Common myeloid progenitor, CD34-positive (primary cell): ENCODE measurements around the gene SHTN1.

ENCODE experiments used
- CTCF ChIA-PET: fragments of 350-600 bp; sonication (Branson Sonifier 250); formaldehyde crosslinking; loops from one replicate; lab custom pipeline; 2021; ENCODE audit warnings: antibody characterized with exemption; lab: Charles Lee
- POLR2A ChIA-PET: fragments of 350-600 bp; sonication (Branson Sonifier 250); formaldehyde crosslinking; loops from one replicate; lab custom pipeline; 2021; ENCODE audit warnings: antibody characterized with exemption; lab: Charles Lee
- DNase-seq, 3 donors: peaks; one replicate each; pipeline versions ENCODE4 v3.0.0 to v3.0.0-alpha.2; 2013
- H3K27ac ChIP-seq, 2 experiments: 1 replicate in 1 of 2; 2 replicates in 1 of 2; pipeline ENCODE4 v1.7.0; 2013; ENCODE audit warnings: inconsistent platforms in 2 of 2, low read length in 2 of 2, mild to moderate bottlenecking in 2 of 2, low read depth in 1 of 2, moderate library complexity in 1 of 2; ENCODE audit not compliant: severe bottlenecking in 2 of 2, insufficient read depth in 1 of 2, poor library complexity in 1 of 2
- H3K27me3 ChIP-seq, 5 experiments: replicated peaks in 2 of 5; 1 replicate in 3 of 5; 2 replicates in 2 of 5; pipeline versions ENCODE4 v1.6.1 to v1.7.0; 2013; ENCODE audit warnings: low read length in 4 of 5, mild to moderate bottlenecking in 2 of 5, moderate library complexity in 2 of 5, inconsistent platforms in 1 of 5; ENCODE audit not compliant: insufficient read depth in 5 of 5, control insufficient read depth in 4 of 5
- H3K36me3 ChIP-seq, 4 experiments: 1 replicate in 2 of 4; 2 replicates in 2 of 4; pipeline versions ENCODE4 v1.6.1 to v1.7.0; 2013; ENCODE audit warnings: low read length in 3 of 4, control low read depth in 1 of 4, mild to moderate bottlenecking in 1 of 4; ENCODE audit not compliant: control insufficient read depth in 4 of 4, insufficient read depth in 4 of 4
- H3K4me1 ChIP-seq, 4 experiments: 1 replicate in 3 of 4; 2 replicates in 1 of 4; pipeline versions ENCODE4 v1.6.1 to v1.7.1; 2013; ENCODE audit warnings: low read length in 3 of 4, mild to moderate bottlenecking in 3 of 4, control low read depth in 1 of 4, inconsistent platforms in 1 of 4, moderate library complexity in 1 of 4; ENCODE audit not compliant: control insufficient read depth in 4 of 4, insufficient read depth in 4 of 4; ENCODE audit errors: control extremely low read depth in 1 of 4
- H3K4me3 ChIP-seq, 7 experiments: 1 replicate in 4 of 7; 2 replicates in 3 of 7; pipeline versions ENCODE4 v1.5.1 to v1.7.0; 2013; ENCODE audit warnings: mild to moderate bottlenecking in 7 of 7, low read length in 6 of 7, moderate library complexity in 6 of 7, inconsistent platforms in 2 of 7, low read depth in 2 of 7, control low read depth in 1 of 7; ENCODE audit not compliant: insufficient read depth in 4 of 7, control insufficient read depth in 1 of 7; ENCODE audit errors: extremely low read depth in 1 of 7
- H3K9me3 ChIP-seq, 5 experiments: 1 replicate in 4 of 5; 2 replicates in 1 of 5; pipeline versions ENCODE4 v1.6.1 to v1.7.1; 2013; ENCODE audit warnings: low read length in 4 of 5, mild to moderate bottlenecking in 2 of 5, inconsistent platforms in 1 of 5, low read depth in 1 of 5, moderate library complexity in 1 of 5; ENCODE audit not compliant: control insufficient read depth in 4 of 5, insufficient read depth in 2 of 5; ENCODE audit errors: control extremely low read depth in 1 of 5
- WGBS: methylation state at CpG from one replicate; pipeline ENCODE4 v1.1.5; 2013; ENCODE audit not compliant: insufficient coverage; 5-methylcytosine and 5-hydroxymethylcytosine counted together

The SHTN1 gene

GRCh38 chr10:116852246-116852645, 152.7 kb downstream of the SHTN1 start:
- Histone ChIP-seq H3K27me3 (peaks cover 0 to 6% (median 0%) of the 10 kb centered on the region in 5 experiments), H3K36me3 (no peaks in the 10 kb centered on the region), H3K27ac (no peak overlapping the region), H3K4me3 (no peak overlapping the region), H3K4me1 (peaks cover 4 to 26% (median 15%) of the 10 kb centered on the region in 4 experiments), H3K9me3 (no peaks in the 10 kb centered on the region)
- DNase-seq: no peak
- ChIA-PET POLR2A (interaction anchor here (0.5 kb wide), 1 partner anchor 8 kb away, joined by 4 read pairs; no protein-coding TSS in a partner anchor), CTCF (no interaction called here)
- WGBS: 100% methylated on average over 1 of the region's 1 CpG

- H3K9me3 ChIP-seq: no peaks in the 10 kb centered on the region
- H3K27me3 ChIP-seq: peaks cover 0 to 10% (median 2%) of the 10 kb centered on the region in 5 experiments
- CTCF ChIA-PET: interaction anchor here (1.7 kb wide), 1 partner anchor 318 kb away, joined by 3 read pairs; no protein-coding TSS in a partner anchor
- no peaks in the 10 kb centered on the region for H3K36me3 ChIP-seq
- 74% methylated on average over 8 of the region's 10 CpGs for WGBS
- POLR2A ChIA-PET: no interaction called here
- H3K4me1 ChIP-seq: peaks cover 4 to 26% (median 15%) of the 10 kb centered on the region in 4 experiments
- peak overlapping the region in 5 of 7 experiments; percentile 67 to 85 (median 75) for H3K4me3 ChIP-seq
- no peak overlapping the region for H3K27ac ChIP-seq
- DNase-seq: no peak
These were observed 154.9 kb downstream of the SHTN1 start for GRCh38 chr10:116850058-116850611.

DNA sequence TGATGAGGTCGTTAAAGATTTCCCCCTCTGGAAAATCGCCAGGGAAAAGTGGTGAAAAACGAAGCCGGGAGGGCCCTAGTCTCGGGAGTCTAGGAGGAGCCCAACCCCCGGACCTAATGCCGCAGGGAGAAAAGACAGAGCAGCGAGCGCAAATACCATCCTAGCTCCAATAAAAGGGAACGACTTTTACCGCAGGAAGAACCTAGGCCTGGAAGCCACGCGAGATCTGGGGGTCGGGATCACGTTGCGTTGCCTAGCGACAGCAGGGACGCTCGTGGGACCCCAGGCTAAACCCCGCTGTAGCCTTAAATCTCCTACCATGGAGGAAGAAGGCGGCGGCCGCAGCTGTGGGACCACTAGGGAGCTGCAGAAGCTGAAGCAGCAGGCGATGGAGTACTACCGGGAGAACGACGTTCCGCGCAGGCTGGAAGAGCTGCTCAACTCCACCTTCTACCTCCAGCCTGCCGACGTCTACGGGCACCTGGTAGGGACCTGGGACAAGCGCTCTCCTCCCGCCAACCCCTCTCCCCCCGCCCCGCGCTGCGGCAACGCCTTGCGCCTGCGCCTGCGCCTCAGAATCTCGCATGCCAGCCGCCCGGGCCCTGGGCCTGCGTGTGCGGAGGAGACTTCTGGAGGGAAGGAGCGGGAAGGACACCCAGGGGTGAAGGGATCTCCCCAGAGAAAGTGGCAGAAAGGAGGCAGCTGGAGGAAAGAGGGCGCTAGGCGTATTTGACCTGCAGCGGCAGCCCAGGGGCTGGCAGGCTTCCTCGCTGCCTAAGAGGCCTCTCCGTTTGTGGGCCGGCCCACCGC, 155.5 kb downstream of the SHTN1 start, which contains the start of gene ENO4:
TSS of gene ENO4 (plus strand) at position 252 of the 810 bp plus-strand sequence. CDS start at position 320, 68 bp downstream.
- Histone ChIP-seq H3K4me1 (peaks cover 4 to 26% (median 15%) of the 10 kb centered on the region in 4 experiments), H3K9me3 (no peaks in the 10 kb centered on the region), H3K4me3 (peak within 1 kb of the TSS; percentile 60 to 85 (median 74)), H3K27ac (peak within 1 kb of the TSS in 1 of 2 experiments; percentile 40), H3K36me3 (no peaks in the 10 kb centered on the region), H3K27me3 (peaks cover 0 to 10% (median 2%) of the 10 kb centered on the region in 5 experiments)
- CTCF ChIA-PET: interaction anchor here (0.9 to 1.7 kb wide), 4 partner anchors 11 to 319 kb away, joined by 3 to 4 read pairs (median 4); no protein-coding TSS in a partner anchor
- peak; percentile 87 to 91 (median 89) for DNase-seq
- POLR2A ChIA-PET: no interaction called here
- WGBS: 2% methylated on average over 40 of the region's 55 CpGs

DNA sequence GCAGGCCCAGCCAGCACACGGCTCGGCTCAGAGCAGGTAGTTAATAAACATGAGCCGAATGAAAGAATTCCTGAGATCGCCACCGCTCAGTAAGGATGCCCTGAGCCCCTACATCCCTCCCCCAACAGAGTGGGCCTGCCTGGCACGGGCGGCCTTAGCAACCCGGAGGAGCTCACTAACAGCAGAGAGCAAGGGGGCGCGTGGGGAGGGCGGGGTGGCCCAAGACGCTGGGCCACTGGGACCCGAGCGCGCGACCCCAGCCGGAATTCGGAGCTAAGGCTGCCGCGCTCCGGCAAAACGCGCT, 156.1 kb downstream of the SHTN1 start:
- DNase-seq: peak; percentile 12 to 64 (median 38)
- ChIA-PET POLR2A (no interaction called here), CTCF (interaction anchor here (0.9 to 1.7 kb wide), 4 partner anchors 10 to 319 kb away, joined by 3 to 4 read pairs (median 4); no protein-coding TSS in a partner anchor)
- Histone ChIP-seq H3K27ac (peak overlapping the region in 1 of 2 experiments; percentile 40), H3K36me3 (no peaks in the 10 kb centered on the region), H3K27me3 (peaks cover 0 to 10% (median 2%) of the 10 kb centered on the region in 5 experiments), H3K4me1 (peaks cover 4 to 26% (median 15%) of the 10 kb centered on the region in 4 experiments), H3K4me3 (peak overlapping the region; percentile 60 to 85 (median 74)), H3K9me3 (no peaks in the 10 kb centered on the region)
- 0% methylated on average over 21 of the region's 23 CpGs for WGBS

GRCh38 chr10:116848032-116848943, 156.7 kb downstream of the SHTN1 start:
- POLR2A ChIA-PET: no interaction called here
- 5% methylated on average over 13 of the region's 17 CpGs for WGBS
- H3K36me3 ChIP-seq: no peaks in the 10 kb centered on the region
- DNase-seq: peak; percentile 38 to 81 (median 76)
- H3K9me3 ChIP-seq: no peaks in the 10 kb centered on the region
- H3K27me3 ChIP-seq: peaks cover 0 to 10% (median 2%) of the 10 kb centered on the region in 5 experiments
- CTCF ChIA-PET: interaction anchor here (0.9 to 1.7 kb wide), 4 partner anchors 10 to 320 kb away, joined by 3 to 4 read pairs (median 4); no protein-coding TSS in a partner anchor
- H3K4me1 ChIP-seq: peaks cover 4 to 26% (median 15%) of the 10 kb centered on the region in 4 experiments
- H3K27ac ChIP-seq: no peak overlapping the region
- H3K4me3 ChIP-seq: peak overlapping the region; percentile 60 to 85 (median 74)

DNA sequence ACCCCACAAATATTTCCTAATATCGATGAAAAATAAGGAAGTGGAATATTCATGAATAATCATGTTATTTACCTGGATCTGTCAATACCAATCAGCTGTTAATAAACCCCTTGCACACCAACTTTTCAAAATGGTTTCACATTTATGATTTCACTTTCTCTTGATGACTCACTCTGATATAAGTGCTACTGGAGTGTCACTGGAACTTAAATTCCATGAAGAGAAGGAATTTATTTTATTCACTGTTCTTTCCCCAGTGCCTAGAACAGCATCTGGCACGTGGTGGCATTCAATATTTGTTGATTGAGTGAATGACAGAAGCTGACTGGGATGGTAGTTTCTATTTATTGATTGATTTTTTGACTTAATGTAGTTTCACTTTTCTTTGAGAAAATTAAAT, 159.2 kb downstream of the SHTN1 start:
- ChIA-PET POLR2A (no interaction called here), CTCF (no interaction called here)
- H3K9me3 ChIP-seq: no peaks in the 10 kb centered on the region
- H3K36me3 ChIP-seq: no peaks in the 10 kb centered on the region
- peaks cover 0 to 10% (median 2%) of the 10 kb centered on the region in 5 experiments for H3K27me3 ChIP-seq
- no peak overlapping the region for H3K4me3 ChIP-seq
- DNase-seq: peak in 1 of 3 donors; percentile 12
- WGBS: no CpG with 5 or more reads among the region's 2 CpGs
- no peak overlapping the region for H3K27ac ChIP-seq
- peaks cover 4 to 26% (median 15%) of the 10 kb centered on the region in 4 experiments for H3K4me1 ChIP-seq
